Fibroblast of upper back skin (primary cell): ENCODE data around the gene DEPDC5.

ENCODE experiments used
- DNase-seq: peaks from one replicate; pipeline ENCODE4 v3.0.0-alpha.2; 2013

Gene DEPDC5

DNA sequence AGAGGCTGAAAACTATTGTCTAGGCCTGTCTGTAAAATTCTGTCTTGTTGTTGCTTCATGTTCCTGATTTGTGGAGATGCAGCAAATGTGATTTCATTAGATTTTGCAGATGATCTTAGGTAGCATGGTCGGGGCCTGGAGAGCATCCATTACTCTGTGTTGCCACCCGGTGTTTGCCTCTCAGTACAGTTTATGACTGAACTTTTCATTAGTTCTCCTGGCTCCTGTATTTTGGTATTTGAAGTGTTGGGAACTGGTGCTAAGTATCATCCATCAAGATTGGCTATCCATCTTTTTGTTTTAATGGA, 198.2 kb downstream of the DEPDC5 start:
- no peak for DNase-seq

DNA sequence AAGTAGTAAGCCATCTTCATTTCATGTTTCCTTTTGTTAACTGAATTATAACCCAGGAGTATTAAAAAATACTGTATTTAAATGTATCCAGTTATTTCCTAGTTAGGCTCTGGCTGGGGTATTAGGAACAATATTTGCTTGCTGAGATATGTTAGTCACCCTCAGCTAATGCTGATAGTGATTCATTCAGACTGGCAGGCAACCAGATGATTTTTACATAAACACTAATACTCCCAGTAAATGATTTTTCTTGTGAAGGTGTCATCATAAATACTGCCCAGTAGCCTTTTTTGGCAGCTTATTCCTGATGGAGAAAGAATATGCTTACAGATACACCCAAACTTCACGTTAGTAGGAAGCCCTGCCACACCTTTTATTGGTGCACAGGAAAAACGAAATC, 198.7 kb downstream of the DEPDC5 start:
- peak; percentile 87 for DNase-seq

DNA sequence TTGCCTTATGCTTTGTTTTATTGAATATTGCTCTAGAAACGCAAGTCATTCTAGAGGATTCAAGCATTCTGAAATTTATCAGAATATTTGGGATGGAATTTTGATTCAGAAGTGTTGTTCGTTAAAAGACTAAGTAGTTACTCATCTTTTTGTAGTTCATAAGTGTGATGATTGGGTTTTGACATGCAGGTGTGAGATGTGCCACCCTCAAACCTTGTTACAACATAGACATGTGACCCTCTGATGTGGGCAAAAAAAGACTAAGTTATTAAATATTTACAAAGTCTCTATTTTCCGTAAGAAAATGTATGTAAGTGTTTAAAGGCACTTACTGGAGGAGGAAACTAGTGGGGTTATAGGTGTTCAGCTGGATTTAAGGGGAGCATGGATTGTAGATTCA, 199.4 kb downstream of the DEPDC5 start:
- no peak for DNase-seq

DNA sequence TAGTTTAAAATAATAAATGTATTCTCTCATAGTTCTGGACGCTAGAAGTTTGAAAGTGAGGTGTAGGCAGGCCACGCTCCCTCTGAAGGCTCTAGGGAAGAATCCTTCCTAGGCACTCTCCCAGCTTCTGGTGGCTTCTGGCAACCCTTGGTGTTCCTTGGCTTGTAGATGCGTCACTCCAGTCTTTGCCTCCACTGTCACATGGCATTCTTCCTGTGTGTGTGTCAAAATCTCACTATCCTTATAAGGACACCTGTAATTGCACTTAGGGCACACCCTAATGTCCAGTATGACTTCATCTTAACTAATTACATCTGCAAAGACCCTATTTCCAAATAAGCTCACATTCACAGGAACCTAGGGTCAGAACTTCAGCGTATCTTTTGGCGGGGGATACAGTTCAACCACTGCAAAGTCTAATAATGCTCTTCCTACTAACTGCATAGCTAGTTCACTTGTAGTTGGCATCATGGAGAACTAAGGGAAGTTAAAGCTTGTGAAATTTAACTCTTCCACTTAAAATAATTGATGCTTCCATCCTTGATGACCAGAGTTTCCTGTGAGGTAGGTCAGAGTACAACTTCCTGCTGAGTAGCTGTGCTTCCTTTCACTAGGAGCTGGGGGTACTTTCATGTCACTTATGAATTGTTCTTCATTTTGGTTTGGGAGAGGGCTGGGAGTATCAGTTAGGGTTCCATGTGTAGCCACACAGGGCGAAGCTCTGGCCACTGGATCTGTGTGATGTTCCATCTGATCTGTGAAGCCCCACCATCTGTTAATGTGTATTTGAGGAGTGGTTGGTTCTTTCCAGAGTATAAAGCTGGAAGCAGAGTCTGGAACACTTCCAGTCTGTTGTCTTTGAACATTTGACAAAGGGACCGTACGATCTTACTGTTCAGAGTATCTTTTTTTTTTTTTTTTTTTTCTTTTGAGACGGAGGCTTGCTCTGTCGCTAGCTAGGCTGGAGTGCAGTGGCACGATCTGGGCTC, 201.0 kb downstream of the DEPDC5 start:
- DNase-seq: no peak

DNA sequence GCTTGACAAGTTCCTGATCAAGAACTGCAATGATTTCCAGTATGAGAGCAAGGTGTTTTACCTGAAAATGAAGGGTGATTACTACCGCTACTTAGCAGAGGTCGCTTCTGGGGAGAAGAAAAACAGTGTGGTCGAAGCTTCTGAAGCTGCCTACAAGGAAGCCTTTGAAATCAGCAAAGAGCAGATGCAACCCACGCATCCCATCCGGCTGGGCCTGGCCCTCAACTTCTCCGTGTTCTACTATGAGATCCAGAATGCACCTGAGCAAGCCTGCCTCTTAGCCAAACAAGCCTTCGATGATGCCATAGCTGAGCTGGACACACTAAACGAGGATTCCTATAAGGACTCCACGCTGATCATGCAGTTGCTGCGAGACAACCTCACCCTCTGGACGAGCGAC, 202.5 kb downstream of the DEPDC5 start:
- no peak for DNase-seq
